Stimulated activated CD4-positive, alpha-beta T cell treated with anti-CD3 and anti-CD28 coated beads, TNF-alpha, amount 100 ng/mL, for 48 hours (primary cell): ENCODE results near the gene CCDC68.
"Not testable (repeated sequence)": the region's sequence is repeated elsewhere in the genome, so short reads cannot be mapped to it uniquely, and the experiment has no call there.

Experiments
- DNase-seq, 3 donors: peaks; one replicate each; pipeline ENCODE4 v3.0.0-alpha.2; 2020; ENCODE audit warnings: low read depth in 3 of 3

CCDC68 gene

GRCh38 chr18:54877076-54877475 lies 82.2 kb downstream of the CCDC68 start:
- DNase-seq, result no peak

GRCh38 chr18:54875063-54875462 lies 84.2 kb downstream of the CCDC68 start:
- DNase-seq, result no peak

GRCh38 chr18:54873884-54874255 lies 85.4 kb downstream of the CCDC68 start:
- no peak for DNase-seq

- DNase-seq, result no peak
These were observed 86.6 kb downstream of the CCDC68 start for GRCh38 chr18:54872681-54873080.

- DNase-seq, result no peak
These were observed 88.0 kb downstream of the CCDC68 start for GRCh38 chr18:54871231-54871630.

- no peak for DNase-seq
These were observed 92.1 kb downstream of the CCDC68 start for GRCh38 chr18:54867131-54867530.

GRCh38 chr18:54860941-54861340 lies 98.3 kb downstream of the CCDC68 start:
- no peak for DNase-seq

GRCh38 chr18:54859667-54860421 lies 99.4 kb downstream of the CCDC68 start:
- no peak for DNase-seq

GRCh38 chr18:54857499-54857898 lies 101.8 kb downstream of the CCDC68 start:
- DNase-seq, result no peak

- no peak for DNase-seq
These were observed 103.1 kb downstream of the CCDC68 start for GRCh38 chr18:54856105-54856646.

- not testable (repeated sequence) for DNase-seq
These were observed 104.2 kb downstream of the CCDC68 start for GRCh38 chr18:54855050-54855449.

- DNase-seq, result no peak
These were observed 106.2 kb downstream of the CCDC68 start for GRCh38 chr18:54852780-54853675.
